Measurements from ENCODE around the gene SEMA3C.

Gene SEMA3C

GRCh38 chr7:80752954-80753690, 165.7 kb downstream of the SEMA3C start:
- TF ChIP-seq, protein P1, sequence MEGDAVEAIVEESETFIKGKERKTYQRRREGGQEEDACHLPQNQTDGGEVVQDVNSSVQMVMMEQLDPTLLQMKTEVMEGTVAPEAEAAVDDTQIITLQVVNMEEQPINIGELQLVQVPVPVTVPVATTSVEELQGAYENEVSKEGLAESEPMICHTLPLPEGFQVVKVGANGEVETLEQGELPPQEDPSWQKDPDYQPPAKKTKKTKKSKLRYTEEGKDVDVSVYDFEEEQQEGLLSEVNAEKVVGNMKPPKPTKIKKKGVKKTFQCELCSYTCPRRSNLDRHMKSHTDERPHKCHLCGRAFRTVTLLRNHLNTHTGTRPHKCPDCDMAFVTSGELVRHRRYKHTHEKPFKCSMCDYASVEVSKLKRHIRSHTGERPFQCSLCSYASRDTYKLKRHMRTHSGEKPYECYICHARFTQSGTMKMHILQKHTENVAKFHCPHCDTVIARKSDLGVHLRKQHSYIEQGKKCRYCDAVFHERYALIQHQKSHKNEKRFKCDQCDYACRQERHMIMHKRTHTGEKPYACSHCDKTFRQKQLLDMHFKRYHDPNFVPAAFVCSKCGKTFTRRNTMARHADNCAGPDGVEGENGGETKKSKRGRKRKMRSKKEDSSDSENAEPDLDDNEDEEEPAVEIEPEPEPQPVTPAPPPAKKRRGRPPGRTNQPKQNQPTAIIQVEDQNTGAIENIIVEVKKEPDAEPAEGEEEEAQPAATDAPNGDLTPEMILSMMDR (IDR thresholded peaks at IDR 0.05; ENCODE audit: low read depth, low read length, missing control alignments): no peak
- in situ Hi-C loops (cut with HindIII; ENCODE audit: low sequenced_read_pairs): no loop called here
- DNase-seq (ENCODE audit: low read depth): no peak

DNA sequence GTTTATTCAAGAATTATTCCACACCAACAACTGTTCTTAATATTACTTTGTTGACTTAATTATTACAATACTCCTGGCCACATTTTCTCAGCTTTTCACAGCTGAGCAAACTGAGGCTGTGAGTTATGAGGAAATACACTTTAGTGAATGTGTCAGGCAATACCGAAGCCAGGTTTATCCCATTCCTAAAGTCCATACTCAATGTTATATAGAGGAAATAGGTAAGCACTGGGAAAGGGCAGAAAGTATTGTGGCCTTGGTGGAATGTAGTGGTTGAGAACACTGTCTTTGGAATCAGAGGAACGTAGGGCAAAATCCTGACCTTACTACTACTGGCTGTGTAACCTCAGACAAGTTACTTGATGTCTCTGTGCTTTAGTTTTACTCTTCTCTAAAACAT, 169.6 kb downstream of the SEMA3C start:
- DNase-seq (ENCODE audit: low read depth): peak; percentile 34
- no peak overlapping the region for H3K4me3 ChIP-seq (ENCODE audit: low read depth, low read length)
- in situ Hi-C loops (cut with HindIII; ENCODE audit: low sequenced_read_pairs): no loop called here
- TF ChIP-seq, protein P1 (IDR thresholded peaks at IDR 0.05; ENCODE audit: low read depth, low read length, missing control alignments): no peak

More at GRCh38 chr7:80752954-80753690, 165.7 kb downstream of the SEMA3C start:
- H3K4me3 ChIP-seq (ENCODE audit: low read depth, low read length): no peak overlapping the region

DNA sequence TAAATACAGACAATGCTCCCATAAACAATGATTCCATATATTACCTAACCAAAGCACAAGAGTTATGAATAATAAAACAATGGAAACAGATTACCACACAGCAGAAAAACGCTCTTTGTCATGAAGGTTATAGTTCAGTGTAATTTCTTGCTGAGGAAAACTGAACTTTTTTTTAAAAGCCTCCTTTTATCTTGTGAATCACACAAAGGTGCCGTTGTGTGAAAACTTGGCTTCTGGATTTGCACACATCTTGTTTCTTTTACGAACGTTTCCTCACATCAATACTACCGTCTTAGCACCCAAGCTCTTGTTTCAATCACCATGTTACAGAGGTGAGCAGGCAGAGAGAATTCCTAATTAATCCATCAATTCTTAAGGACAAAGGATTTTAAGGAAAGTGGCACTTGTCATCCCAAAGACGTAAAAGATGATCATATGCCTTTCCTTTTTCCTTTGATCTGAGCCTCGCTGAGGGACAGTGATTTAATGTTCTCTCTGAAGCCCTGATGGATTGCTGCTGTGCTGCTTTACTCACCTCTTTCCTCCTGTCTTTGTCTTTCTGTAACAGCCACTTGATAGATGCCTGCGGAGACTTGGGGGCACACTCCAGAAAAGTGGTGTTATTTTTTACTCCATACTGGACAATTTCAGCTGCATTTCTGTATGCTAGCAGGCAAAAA, 170.3 kb downstream of the SEMA3C start:
- DNase-seq (ENCODE audit: low read depth): peak; percentile 58
- in situ Hi-C loops (cut with HindIII; ENCODE audit: low sequenced_read_pairs): no loop called here
- H3K4me3 ChIP-seq (ENCODE audit: low read depth, low read length): no peak overlapping the region
- TF ChIP-seq, protein P1 (IDR thresholded peaks at IDR 0.05; ENCODE audit: low read depth, low read length, missing control alignments): no peak

DNA sequence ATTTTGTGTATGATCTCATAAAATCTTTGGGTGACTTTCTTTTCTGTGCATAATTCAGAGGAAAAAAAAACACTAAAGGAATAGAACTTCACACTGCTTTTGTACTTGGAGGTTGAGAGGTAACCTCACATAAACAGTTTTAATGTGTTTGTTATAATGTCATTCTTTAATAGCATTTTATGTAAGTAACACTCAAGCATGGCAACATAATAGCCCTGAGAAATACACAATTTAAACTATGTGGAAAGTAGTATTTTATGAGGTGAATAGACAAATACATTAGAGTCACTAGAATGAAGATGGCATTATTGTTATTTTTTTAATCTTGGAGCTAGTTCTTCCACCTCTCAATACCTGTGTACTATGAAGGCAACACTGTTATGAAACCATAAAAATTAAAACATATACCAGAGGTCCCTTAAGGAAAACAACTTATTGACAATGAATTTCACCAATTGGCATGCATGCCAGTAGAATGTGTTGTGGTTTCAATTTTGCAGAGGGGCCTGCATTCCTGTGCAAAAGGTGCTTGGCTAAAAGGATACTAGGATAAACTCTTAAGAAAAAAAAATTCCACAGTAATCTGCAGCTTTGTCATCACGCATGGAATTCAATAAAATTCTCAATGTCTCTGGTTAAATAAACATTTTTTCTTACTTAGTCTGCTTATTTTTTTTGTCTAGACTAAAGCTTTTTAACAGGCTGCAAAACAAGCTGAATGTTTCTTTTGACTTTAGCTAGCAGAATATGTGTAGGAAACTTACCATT, 177.9 kb downstream of the SEMA3C start:
- TF ChIP-seq, protein P1 (IDR thresholded peaks at IDR 0.05; ENCODE audit: low read depth, low read length, missing control alignments): no peak
- H3K4me3 ChIP-seq (ENCODE audit: low read depth, low read length): no peak overlapping the region
- in situ Hi-C loops (cut with HindIII; ENCODE audit: low sequenced_read_pairs): no loop called here
- DNase-seq (ENCODE audit: low read depth): peak; percentile 57

- no peak overlapping the region for H3K4me3 ChIP-seq (ENCODE audit: low read depth, low read length)
- in situ Hi-C loops (cut with HindIII; ENCODE audit: low sequenced_read_pairs): no loop called here
- no peak for DNase-seq (ENCODE audit: low read depth)
- TF ChIP-seq, protein P1 (IDR thresholded peaks at IDR 0.05; ENCODE audit: low read depth, low read length, missing control alignments): no peak
Measured at GRCh38 chr7:80736371-80737125, 182.3 kb downstream of the SEMA3C start.

- H3K4me3 ChIP-seq (ENCODE audit: low read depth, low read length): no peak overlapping the region
- TF ChIP-seq, protein P1 (IDR thresholded peaks at IDR 0.05; ENCODE audit: low read depth, low read length, missing control alignments): no peak
- no peak for DNase-seq (ENCODE audit: low read depth)
- in situ Hi-C loops (cut with HindIII; ENCODE audit: low sequenced_read_pairs): no loop called here
Measured at GRCh38 chr7:80735330-80735729, 183.5 kb downstream of the SEMA3C start.

Measured in astrocyte of the cerebellum (primary cell).